NB4 (cell line): ENCODE measurements around the gene POLR1G.
"Not testable (repeated sequence)": the region's sequence is repeated elsewhere in the genome, so short reads cannot be mapped to it uniquely, and the experiment has no call there.

Source experiments
- DNase-seq: peaks from one replicate; pipeline ENCODE4 v3.0.0; 2010; ENCODE audit warnings: low read depth
- H3K4me3 ChIP-seq: one replicate; pipeline ENCODE4 v1.5.1; 2011; ENCODE audit warnings: mild to moderate bottlenecking, low read depth, low read length, moderate library complexity
- MYC ChIP-seq: IDR thresholded peaks from 2 replicates; pipeline ENCODE4 v1.6.1; 2011; ENCODE audit warnings: low read depth, low read length
- POLR2A ChIP-seq: IDR thresholded peaks from 2 replicates; pipeline ENCODE4 v1.6.1; 2011; ENCODE audit warnings: mild to moderate bottlenecking; ENCODE audit not compliant: insufficient read length; ENCODE audit errors: extremely low read depth
- TF ChIP-seq, protein P1 (sequence below): IDR thresholded peaks from 2 replicates; pipeline ENCODE4 v1.6.1; 2011; ENCODE audit warnings: low read depth, low read length
- TF ChIP-seq, protein P2 (sequence below): IDR thresholded peaks from one replicate; pipeline ENCODE4 v1.5.1; 2012; ENCODE audit warnings: low read depth, low read length

Gene POLR1G

DNA sequence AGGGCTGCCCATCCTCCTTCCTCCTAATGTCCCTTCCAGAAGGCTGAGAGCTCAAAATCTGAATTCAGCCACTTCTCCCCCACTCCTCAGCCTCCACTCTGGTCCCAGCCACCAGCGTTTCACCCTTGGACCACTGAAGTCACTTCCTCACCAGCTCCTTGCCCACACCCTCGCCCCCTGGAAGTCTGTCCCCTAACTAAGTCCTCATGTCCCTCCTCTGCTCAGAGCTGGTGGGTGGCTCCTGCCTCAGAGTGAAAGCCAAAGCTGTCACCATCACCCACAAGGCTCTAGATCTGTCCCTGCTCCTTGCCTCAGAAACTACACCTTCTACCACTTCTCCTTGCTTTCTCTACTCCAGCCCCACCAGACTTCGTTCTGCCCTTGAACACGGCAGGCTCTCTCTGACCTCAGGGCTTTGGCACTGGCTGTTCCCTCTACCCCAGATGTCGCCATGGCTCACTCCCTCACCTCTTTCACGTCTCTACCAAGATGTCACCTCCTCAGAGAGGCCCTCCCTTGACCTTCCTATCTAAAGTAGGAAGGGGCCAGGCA lies 15.6 kb downstream of the POLR1G start:
- no peak for DNase-seq
- no peak overlapping the region for H3K4me3 ChIP-seq
- TF ChIP-seq POLR2A (no peak), MYC (no peak)
- TF ChIP-seq, protein P1, sequence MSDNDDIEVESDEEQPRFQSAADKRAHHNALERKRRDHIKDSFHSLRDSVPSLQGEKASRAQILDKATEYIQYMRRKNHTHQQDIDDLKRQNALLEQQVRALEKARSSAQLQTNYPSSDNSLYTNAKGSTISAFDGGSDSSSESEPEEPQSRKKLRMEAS, result no peak
- TF ChIP-seq, protein P2, sequence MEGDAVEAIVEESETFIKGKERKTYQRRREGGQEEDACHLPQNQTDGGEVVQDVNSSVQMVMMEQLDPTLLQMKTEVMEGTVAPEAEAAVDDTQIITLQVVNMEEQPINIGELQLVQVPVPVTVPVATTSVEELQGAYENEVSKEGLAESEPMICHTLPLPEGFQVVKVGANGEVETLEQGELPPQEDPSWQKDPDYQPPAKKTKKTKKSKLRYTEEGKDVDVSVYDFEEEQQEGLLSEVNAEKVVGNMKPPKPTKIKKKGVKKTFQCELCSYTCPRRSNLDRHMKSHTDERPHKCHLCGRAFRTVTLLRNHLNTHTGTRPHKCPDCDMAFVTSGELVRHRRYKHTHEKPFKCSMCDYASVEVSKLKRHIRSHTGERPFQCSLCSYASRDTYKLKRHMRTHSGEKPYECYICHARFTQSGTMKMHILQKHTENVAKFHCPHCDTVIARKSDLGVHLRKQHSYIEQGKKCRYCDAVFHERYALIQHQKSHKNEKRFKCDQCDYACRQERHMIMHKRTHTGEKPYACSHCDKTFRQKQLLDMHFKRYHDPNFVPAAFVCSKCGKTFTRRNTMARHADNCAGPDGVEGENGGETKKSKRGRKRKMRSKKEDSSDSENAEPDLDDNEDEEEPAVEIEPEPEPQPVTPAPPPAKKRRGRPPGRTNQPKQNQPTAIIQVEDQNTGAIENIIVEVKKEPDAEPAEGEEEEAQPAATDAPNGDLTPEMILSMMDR, result no peak

DNA sequence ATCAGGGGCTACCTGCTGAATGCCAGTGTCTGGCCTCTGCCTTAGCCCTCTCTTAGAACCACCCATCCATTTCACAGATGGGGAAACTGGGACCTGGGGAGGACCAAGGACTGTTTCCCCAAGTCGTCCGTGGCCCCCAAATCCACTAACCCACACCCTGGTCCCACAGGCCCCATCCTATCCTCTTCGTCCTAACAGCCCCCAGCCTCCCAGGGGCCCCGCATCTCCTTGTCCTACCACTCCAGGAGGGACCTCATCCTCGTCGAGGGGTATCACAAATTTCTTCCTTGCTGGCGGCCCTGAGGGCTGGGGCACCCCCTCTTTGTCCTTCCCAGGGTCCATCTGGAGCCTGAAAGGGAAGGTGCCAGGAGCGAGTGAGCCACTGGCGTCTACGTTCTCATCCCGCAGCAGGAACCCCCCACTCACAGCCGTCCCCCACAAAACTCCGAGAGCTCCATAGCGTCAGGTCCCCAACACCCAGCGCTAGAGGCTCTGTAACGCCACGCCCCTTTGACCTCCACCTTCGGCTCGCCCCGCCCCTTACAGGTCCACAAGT lies 16.7 kb downstream of the POLR1G start:
- no peak for DNase-seq
- no peak for TF ChIP-seq POLR2A
- TF ChIP-seq MYC, result no peak
- TF ChIP-seq, protein P2, result no peak
- TF ChIP-seq, protein P1, result no peak
- H3K4me3 ChIP-seq, result peak overlapping the region; percentile 56

GRCh38 chr19:45423589-45424190 lies 17.2 kb downstream of the POLR1G start, which contains the start of gene ERCC1:
Gene ERCC1 (minus strand): TSS chr19:45423917. CDS start chr19:45423374, 543 bp downstream.
- peak; percentile 94 for DNase-seq
- TF ChIP-seq POLR2A (peak; percentile 81), MYC (peak; percentile 74)
- TF ChIP-seq, protein P2, result no peak
- TF ChIP-seq, protein P1, result peak; percentile 63

DNA sequence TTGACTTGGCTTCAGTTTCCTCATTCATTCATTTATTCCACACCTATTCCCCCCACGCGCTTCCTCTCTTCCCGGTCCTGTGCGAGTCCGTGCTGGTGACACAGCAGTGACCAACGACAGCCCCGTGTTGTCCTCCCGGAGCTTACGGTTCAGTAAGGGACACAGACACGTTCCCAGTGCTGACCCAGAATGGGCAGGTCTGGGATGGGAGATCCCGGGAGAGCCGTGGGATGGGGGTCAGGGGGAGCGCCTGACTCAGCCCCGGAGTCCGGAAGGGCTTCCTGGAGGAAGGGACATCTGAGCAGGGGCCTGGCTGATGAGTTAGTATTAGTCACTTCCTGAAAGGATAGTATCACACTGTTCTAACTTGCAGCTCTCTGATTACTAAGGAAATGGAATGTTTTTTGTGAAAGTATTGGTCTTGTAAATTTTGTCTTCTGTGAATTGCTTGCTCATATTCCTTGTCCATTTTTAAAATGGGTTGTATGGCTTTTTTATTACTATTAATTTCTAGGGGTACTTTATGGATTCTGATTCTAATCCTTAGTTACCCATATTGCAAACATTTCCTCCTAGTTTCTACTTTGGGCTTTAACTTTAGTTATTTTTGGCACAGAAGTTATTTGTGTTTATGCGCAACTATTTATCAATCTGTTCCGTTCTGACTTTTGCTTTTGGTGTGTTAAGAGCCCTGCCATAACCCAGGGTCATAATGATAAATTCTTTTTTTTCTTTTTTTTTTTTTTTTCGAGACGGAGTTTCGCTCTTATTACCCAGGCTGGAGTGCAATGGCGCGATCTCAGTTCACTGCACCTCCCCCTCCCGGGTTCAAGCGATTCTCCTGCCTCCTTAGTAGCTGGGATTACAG lies 18.0 kb downstream of the POLR1G start:
- peak; percentile 82 for DNase-seq
- no peak for TF ChIP-seq POLR2A
- TF ChIP-seq, protein P2, result no peak
- 0 out of 2 replicates have a peak, but pooled peaks have one; percentile 5 for TF ChIP-seq MYC
- TF ChIP-seq, protein P1, result no peak
- peak overlapping the region; percentile 68 for H3K4me3 ChIP-seq

More at GRCh38 chr19:45423589-45424190, 17.2 kb downstream of the POLR1G start, which contains the start of gene ERCC1:
- peak within 1 kb of the TSS; percentile 68 for H3K4me3 ChIP-seq

- H3K4me3 ChIP-seq, result peak overlapping the region; percentile 21
- TF ChIP-seq, protein P1, result no peak
- no peak for TF ChIP-seq POLR2A
- TF ChIP-seq, protein P2, result peak; percentile 18
- DNase-seq, result peak; percentile 44
Observed at GRCh38 chr19:45428384-45429231, 22.2 kb downstream of the POLR1G start.

GRCh38 chr19:45429896-45430295 lies 23.5 kb downstream of the POLR1G start:
- DNase-seq, H3K4me3 ChIP-seq: not testable (repeated sequence)

- peak; percentile 46 for DNase-seq
- not testable (repeated sequence) for H3K4me3 ChIP-seq
Observed at GRCh38 chr19:45431008-45431407, 24.6 kb downstream of the POLR1G start.

DNA sequence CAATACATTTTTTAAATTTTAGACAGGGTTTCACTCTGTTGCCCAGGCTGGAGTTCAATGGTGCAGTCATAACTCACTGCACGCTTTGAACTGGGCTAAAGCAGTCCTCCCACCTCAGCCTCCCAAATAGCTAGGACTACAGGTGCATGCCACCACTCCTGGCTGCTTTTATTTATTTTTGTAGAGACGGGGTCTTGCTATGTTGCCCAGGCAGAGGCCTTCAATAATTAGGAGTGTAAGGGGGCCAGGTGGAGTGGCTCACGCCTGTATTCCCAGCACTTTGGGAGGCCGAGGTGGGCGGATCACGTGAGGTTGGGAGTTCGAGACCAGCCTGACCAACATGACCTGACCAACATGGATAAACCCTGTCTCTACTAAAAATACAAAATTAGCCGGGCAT lies 26.1 kb downstream of the POLR1G start:
- DNase-seq, H3K4me3 ChIP-seq: not testable (repeated sequence)
